ENCODE measurements around the gene EIF1B.

EIF1B gene

GRCh38 chr3:40310705-40311104 lies 1.2 kb downstream of the EIF1B start:
- no peak for TF ChIP-seq CTCF (IDR thresholded peaks at IDR 0.05; ENCODE audit: poor library complexity, severe bottlenecking)
- H3K27ac ChIP-seq (ENCODE audit: poor library complexity, severe bottlenecking), result no peak overlapping the region
- H3K4me1 ChIP-seq (ENCODE audit: insufficient read depth, poor library complexity, severe bottlenecking), result peaks cover 12% of the 10 kb centered on the region
- ATAC-seq (ENCODE audit: low read depth), result no peak
- no peaks in the 10 kb centered on the region for H3K9me3 ChIP-seq (ENCODE audit: severe bottlenecking)
- DNase-seq (ENCODE audit: low spot score), result no peak
- peaks cover 31% of the 10 kb centered on the region for H3K36me3 ChIP-seq (ENCODE audit: low read depth)
- no peaks in the 10 kb centered on the region for H3K27me3 ChIP-seq (ENCODE audit: insufficient read depth, poor library complexity, severe bottlenecking)
- peak overlapping the region; percentile 87 for H3K4me3 ChIP-seq (ENCODE audit: severe bottlenecking)

DNA sequence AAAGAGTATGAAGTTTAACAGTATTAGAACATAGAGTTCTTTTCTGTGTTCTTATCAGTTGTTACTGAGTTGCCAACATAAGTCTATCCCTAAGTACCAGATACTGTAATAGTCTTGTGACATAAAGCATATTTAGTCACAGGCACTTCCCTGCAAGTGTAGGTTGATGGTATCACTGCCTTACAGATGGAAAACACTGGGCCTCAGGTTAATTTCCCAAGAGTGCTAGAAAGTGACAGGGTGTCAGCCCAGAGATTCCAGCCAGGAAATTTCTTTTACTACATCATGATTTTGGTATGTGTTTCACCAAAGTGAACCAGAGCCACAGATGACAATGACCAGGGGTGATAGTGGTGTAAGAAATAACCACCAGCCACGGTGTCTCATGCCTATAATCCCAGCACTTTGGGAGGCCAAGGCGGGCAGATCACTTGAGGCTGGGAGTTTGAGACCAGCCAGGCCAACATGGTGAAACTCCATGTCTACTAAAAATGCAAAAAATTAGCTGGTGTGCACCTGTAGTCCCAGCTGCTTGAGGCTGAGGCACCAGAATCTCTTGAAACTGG lies 3.2 kb downstream of the EIF1B start:
- no peak overlapping the region for H3K27ac ChIP-seq (ENCODE audit: poor library complexity, severe bottlenecking)
- peaks cover 12% of the 10 kb centered on the region for H3K4me1 ChIP-seq (ENCODE audit: insufficient read depth, poor library complexity, severe bottlenecking)
- H3K9me3 ChIP-seq (ENCODE audit: severe bottlenecking), result no peaks in the 10 kb centered on the region
- no peak for ATAC-seq (ENCODE audit: low read depth)
- no peak for TF ChIP-seq CTCF (IDR thresholded peaks at IDR 0.05; ENCODE audit: poor library complexity, severe bottlenecking)
- H3K27me3 ChIP-seq (ENCODE audit: insufficient read depth, poor library complexity, severe bottlenecking), result no peaks in the 10 kb centered on the region
- H3K4me3 ChIP-seq (ENCODE audit: severe bottlenecking), result no peak overlapping the region
- no peak for DNase-seq (ENCODE audit: low spot score)
- peaks cover 31% of the 10 kb centered on the region for H3K36me3 ChIP-seq (ENCODE audit: low read depth)

- no peaks in the 10 kb centered on the region for H3K27me3 ChIP-seq (ENCODE audit: insufficient read depth, poor library complexity, severe bottlenecking)
- no peak for DNase-seq (ENCODE audit: low spot score)
- peaks cover 12% of the 10 kb centered on the region for H3K4me1 ChIP-seq (ENCODE audit: insufficient read depth, poor library complexity, severe bottlenecking)
- H3K9me3 ChIP-seq (ENCODE audit: severe bottlenecking), result no peaks in the 10 kb centered on the region
- no peak for TF ChIP-seq CTCF (IDR thresholded peaks at IDR 0.05; ENCODE audit: poor library complexity, severe bottlenecking)
- no peak overlapping the region for H3K4me3 ChIP-seq (ENCODE audit: severe bottlenecking)
- ATAC-seq (ENCODE audit: low read depth), result no peak
- H3K36me3 ChIP-seq (ENCODE audit: low read depth), result peaks cover 31% of the 10 kb centered on the region
- H3K27ac ChIP-seq (ENCODE audit: poor library complexity, severe bottlenecking), result no peak overlapping the region
Measured at GRCh38 chr3:40313975-40314860, 4.7 kb downstream of the EIF1B start.

DNA sequence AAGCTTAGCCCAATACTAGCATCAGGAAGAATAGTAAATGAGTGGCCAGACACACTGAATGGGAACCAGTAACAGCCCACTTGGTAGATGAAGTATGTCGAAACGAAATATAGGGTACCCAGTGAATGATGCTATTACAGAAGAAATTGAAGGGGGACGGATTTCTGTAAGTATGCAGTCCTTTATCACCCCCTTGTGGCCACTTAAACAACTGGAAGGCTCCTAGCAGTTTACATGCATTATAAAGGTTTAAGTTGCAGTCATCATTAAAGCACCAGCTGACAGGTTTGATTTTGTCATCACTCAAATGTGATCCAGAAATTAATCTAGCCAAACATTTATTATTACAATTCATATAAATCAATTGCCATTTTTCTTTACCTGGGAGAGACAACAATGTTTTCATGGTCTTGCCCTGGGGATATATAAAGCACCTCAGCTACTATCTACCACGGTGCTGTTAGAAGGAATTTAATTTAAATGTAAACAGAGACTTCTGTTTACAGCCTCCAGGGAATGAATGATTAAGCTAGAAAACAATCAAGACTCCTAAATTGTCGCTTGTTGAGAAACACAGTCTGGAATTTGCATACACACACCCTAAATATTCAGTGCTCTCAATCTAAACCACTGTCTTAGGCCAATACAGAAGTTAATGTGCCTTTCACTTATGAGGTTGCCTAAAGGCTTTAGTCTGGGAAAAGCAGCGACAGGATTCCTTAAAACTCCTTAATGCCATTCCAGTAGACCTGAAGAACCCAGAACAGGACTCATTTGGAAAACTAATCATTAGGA lies 7.8 kb downstream of the EIF1B start:
- Histone ChIP-seq H3K27ac (ENCODE audit: poor library complexity, severe bottlenecking) (no peak overlapping the region), H3K4me3 (ENCODE audit: severe bottlenecking) (no peak overlapping the region), H3K27me3 (ENCODE audit: insufficient read depth, poor library complexity, severe bottlenecking) (no peaks in the 10 kb centered on the region), H3K4me1 (ENCODE audit: insufficient read depth, poor library complexity, severe bottlenecking) (no peaks in the 10 kb centered on the region), H3K9me3 (ENCODE audit: severe bottlenecking) (no peaks in the 10 kb centered on the region), H3K36me3 (ENCODE audit: low read depth) (peaks cover 14% of the 10 kb centered on the region)
- peak; percentile 86 for TF ChIP-seq CTCF (IDR thresholded peaks at IDR 0.05; ENCODE audit: poor library complexity, severe bottlenecking)
- DNase-seq (ENCODE audit: low spot score) (no peak), ATAC-seq (ENCODE audit: low read depth) (peak; percentile 78)

All from RWPE2 (cell line).